ENCODE results near the gene NKAIN2. TPM values are rescaled to one million over a fixed set of nuclear protein-coding genes. Genes with fewer than 3 reads are reported as not detected.
"Not testable (repeated sequence)": the region's sequence is repeated elsewhere in the genome, so short reads cannot be mapped to it uniquely, and the experiment has no call there.

Gene NKAIN2
- total RNA-seq, 1 donor, result under 0.01 TPM

DNA sequence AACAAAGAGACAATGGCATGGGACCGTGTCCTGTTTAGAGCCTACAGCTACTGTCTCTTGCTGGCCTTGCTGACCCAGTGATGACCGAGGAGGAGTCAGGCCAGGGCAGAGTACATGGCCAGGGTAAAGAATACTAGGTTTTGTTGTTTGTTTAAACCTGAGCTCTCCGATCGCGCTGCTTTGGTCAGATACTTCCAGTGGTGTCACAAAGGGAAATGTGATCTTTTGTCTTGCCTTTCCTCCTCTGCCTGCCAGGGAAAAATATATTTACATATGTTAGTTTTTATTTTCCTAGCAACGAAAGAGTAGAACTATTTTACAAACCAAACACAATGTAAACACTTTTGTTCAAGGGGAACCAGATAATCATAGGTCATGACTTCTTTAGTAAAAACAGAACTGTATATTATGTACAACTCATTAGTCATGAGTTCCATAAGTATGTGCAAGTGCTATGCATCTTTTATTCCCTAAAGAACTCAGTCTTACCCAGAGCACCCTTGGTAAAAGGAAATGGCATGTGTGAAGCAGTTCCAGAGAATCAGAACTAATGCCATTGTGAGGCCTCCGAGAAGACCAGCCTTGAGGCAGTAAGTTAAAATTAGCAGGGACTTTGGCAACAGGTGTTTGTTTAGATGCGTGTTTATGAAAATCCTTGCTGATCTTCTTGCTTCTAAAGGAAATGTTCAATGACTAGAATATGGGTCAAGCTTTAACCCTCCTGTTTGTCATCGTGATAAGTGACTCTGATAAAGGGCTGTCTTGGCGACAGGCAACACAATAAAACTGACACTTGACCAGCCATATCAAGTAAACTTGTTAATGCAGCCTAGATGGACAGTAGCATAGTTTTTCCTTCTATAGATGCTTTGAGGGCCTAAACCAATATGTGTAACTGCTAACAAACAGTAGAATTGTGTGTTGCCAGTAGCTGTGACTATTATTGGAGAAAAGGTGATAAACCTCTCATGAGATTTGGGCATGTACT, 204.6 kb downstream of the NKAIN2 start:
- TF ChIP-seq, protein P1, sequence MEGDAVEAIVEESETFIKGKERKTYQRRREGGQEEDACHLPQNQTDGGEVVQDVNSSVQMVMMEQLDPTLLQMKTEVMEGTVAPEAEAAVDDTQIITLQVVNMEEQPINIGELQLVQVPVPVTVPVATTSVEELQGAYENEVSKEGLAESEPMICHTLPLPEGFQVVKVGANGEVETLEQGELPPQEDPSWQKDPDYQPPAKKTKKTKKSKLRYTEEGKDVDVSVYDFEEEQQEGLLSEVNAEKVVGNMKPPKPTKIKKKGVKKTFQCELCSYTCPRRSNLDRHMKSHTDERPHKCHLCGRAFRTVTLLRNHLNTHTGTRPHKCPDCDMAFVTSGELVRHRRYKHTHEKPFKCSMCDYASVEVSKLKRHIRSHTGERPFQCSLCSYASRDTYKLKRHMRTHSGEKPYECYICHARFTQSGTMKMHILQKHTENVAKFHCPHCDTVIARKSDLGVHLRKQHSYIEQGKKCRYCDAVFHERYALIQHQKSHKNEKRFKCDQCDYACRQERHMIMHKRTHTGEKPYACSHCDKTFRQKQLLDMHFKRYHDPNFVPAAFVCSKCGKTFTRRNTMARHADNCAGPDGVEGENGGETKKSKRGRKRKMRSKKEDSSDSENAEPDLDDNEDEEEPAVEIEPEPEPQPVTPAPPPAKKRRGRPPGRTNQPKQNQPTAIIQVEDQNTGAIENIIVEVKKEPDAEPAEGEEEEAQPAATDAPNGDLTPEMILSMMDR (IDR thresholded peaks at IDR 0.05; ENCODE audit: insufficient read depth, low read length), result no peak
- no peak for DNase-seq (ENCODE audit: low read depth)

DNA sequence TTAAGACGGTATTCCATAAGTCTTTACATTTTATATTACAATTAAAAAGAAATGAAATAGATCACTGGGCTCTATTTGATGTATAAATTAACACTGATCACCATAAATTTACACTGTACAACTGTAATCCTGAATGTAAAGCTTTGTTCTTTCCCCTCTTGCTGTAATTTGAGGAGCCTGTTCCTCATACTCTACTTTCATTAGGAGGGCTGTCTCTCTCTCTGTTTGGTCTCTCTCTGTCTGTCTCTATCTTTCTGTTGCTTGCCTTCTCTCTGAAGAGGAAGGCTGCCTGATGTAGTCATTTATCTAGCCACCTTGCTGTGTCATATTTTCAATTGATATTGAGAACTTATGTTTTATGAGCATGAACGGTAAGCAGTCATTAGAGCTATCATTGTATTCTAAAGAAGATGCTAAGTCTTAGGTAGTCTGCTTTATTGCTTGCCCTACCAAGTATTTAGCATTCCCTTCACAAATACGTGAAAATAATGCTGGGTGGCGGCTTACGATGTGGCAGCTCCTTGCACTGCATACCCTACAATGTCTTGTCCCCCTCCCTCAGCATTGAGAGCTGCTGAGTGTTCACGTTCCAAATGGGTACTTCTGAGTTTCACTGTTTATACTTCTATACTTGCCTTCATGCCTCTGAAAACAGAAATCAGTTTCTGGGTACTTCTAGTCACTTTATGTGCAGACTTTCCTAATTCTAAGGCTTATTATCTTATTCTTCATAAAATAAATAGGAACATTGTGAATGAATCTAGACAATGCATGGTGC, 205.5 kb downstream of the NKAIN2 start:
- TF ChIP-seq, protein P1 (IDR thresholded peaks at IDR 0.05; ENCODE audit: insufficient read depth, low read length), result no peak
- no peak for DNase-seq (ENCODE audit: low read depth)
- no peak overlapping the region for H3K4me3 ChIP-seq (ENCODE audit: low read depth, low read length)

More for the DNA sequence above, 204.6 kb downstream of the NKAIN2 start:
- H3K4me3 ChIP-seq (ENCODE audit: low read depth, low read length), result no peak overlapping the region

DNA sequence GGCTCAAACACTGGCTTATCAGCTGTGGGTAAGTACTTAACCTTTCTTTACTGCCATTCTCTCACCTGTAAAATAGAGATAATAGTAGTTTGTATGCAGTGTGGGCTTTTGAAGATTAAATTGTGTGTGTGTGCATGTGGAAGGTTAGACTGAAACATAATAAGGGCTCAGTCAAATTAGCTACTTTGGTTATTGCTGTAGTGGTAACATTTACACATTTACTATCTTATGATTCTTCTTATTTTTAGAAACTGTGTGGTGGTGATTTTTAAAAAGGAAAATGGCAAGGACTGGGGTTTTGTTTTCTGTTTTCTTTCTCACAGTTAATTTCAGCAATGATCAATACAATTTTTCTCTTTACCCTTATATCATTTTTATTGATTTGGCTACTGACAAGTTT, 206.9 kb downstream of the NKAIN2 start:
- H3K4me3 ChIP-seq (ENCODE audit: low read depth, low read length), result no peak overlapping the region
- TF ChIP-seq, protein P1 (IDR thresholded peaks at IDR 0.05; ENCODE audit: insufficient read depth, low read length), result no peak
- DNase-seq (ENCODE audit: low read depth), result no peak

DNA sequence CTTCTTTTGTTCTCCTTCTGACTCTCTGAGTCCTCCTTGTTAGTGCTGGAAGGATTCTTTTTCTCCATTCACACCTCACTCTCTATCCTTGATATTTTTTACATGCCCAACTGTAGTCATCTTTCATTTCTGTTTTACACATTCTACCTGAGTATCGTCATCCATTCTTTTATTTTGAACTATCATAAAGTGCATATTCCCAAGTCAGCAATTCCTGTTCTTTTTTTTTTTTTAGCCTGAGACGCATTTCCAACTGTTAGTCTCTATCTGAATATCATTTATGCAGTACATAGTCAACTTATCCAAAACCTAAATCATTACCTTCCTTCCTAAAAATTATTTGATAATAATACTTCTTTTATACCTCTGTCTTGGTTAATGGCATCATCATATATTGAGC, 207.5 kb downstream of the NKAIN2 start:
- no peak for DNase-seq (ENCODE audit: low read depth)
- TF ChIP-seq, protein P1 (IDR thresholded peaks at IDR 0.05; ENCODE audit: insufficient read depth, low read length), result no peak
- H3K4me3 ChIP-seq (ENCODE audit: low read depth, low read length), result no peak overlapping the region

DNA sequence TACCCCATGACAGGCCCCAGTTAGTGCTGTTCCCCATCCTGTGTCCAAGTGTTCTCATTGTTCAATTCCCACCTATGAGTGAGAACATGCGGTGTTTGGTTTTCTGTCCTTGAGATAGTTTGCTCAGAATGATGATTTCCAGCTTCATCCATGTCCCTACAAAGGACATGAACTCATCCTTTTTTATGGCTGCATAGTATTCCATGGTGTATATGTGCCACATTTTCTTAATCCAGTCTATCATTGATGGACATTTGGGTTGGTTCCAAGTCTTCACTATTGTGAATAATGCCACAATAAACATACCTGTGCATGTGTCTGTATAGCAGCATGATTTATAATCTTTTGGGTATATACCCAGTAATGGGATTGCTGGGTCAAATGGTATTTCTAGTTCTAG, 218.4 kb downstream of the NKAIN2 start:
- DNase-seq (ENCODE audit: low read depth); H3K4me3 ChIP-seq (ENCODE audit: low read depth, low read length): not testable (repeated sequence)

DNA sequence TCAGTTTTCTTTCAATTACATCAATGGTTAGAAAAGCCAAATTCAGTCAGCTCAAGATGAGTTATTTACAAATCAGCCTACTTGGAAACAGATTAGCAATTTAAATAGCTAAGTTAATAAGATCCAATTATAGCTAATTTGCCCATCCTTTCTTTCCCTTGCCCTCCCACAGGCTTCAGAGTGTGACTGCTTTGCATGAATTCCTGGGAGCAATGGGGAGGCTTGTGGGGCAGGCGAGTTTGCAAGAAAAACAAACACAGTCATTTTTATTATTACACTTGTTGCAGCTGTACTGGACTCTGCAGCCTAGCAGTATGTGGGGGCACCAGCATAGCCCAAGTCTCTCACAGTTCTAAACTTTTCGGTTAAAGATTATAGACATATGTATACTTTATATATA, 219.0 kb downstream of the NKAIN2 start:
- TF ChIP-seq, protein P1 (IDR thresholded peaks at IDR 0.05; ENCODE audit: insufficient read depth, low read length), result no peak
- no peak for DNase-seq (ENCODE audit: low read depth)
- no peak overlapping the region for H3K4me3 ChIP-seq (ENCODE audit: low read depth, low read length)

DNA sequence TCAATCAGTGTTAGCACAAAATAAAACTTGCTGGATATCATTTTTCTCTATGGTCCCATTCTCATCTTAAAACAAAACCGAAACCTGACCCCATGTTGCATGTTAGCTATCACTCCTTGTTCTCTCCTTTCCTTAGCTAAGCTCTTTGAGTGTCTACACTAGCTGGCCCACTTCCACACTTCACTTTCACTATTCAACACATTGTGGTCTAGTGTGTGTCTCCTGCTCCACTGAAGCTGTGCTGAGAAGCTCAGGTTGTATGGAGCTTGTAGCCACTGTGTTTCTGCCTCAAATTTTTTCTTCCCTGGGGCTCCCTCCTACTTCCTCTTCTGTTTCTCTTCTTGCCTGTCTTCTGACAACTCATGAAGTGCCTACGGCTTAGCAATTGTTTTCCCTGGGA, 223.0 kb downstream of the NKAIN2 start:
- TF ChIP-seq, protein P1 (IDR thresholded peaks at IDR 0.05; ENCODE audit: insufficient read depth, low read length), result no peak
- H3K4me3 ChIP-seq (ENCODE audit: low read depth, low read length), result no peak overlapping the region
- no peak for DNase-seq (ENCODE audit: low read depth)

All from fibroblast of the aortic adventitia (primary cell).